Liver (tissue), 9 donors: Measurements from ENCODE around the gene ARL1. TPM values are rescaled to one million over a fixed set of nuclear protein-coding genes. Genes with fewer than 3 reads are reported as not detected.

Experiments
- DNase-seq: peaks from one replicate; pipeline ENCODE4 v3.0.0-alpha.2; 2017; ENCODE audit warnings: low spot score
- H3K27ac ChIP-seq, 2 donors: one replicate each; pipeline ENCODE4 v1.7.0; 2013; ENCODE audit warnings: inconsistent platforms in 2 of 2, low read length in 2 of 2, control low read depth in 1 of 2, low read depth in 1 of 2, mild to moderate bottlenecking in 1 of 2
- H3K27me3 ChIP-seq, 4 donors: one replicate each; pipeline versions ENCODE4 v1.6.1 to v1.7.0; 2013; ENCODE audit warnings: low read length in 3 of 4, inconsistent platforms in 1 of 4, mild to moderate bottlenecking in 1 of 4, moderate library complexity in 1 of 4; ENCODE audit not compliant: control insufficient read depth in 4 of 4, insufficient read depth in 4 of 4
- H3K36me3 ChIP-seq, 4 donors: one replicate each; pipeline versions ENCODE4 v1.6.1 to v1.7.0; 2013; ENCODE audit warnings: low read length in 3 of 4, mild to moderate bottlenecking in 3 of 4, low read depth in 1 of 4, moderate library complexity in 1 of 4; ENCODE audit not compliant: control insufficient read depth in 4 of 4, insufficient read depth in 3 of 4
- H3K4me1 ChIP-seq, 4 donors: one replicate each; pipeline versions ENCODE4 v1.6.1 to v1.7.0; 2013; ENCODE audit warnings: low read length in 3 of 4, mild to moderate bottlenecking in 3 of 4, moderate library complexity in 1 of 4; ENCODE audit not compliant: control insufficient read depth in 4 of 4, insufficient read depth in 4 of 4
- H3K4me3 ChIP-seq, 3 donors: one replicate each; pipeline versions ENCODE4 v1.6.1 to v1.7.0; 2013; ENCODE audit warnings: low read length in 3 of 3, control low read depth in 1 of 3, low read depth in 1 of 3, mild to moderate bottlenecking in 1 of 3
- H3K9ac ChIP-seq, 2 donors: one replicate each; pipeline ENCODE4 v1.7.0; 2013; ENCODE audit warnings: low read length in 2 of 2, mild to moderate bottlenecking in 2 of 2, moderate library complexity in 2 of 2, control low read depth in 1 of 2, low read depth in 1 of 2
- H3K9me3 ChIP-seq, 4 donors: one replicate each; pipeline versions ENCODE4 v1.6.1 to v1.7.0; 2013; ENCODE audit warnings: low read length in 3 of 4; ENCODE audit not compliant: control insufficient read depth in 4 of 4
- EGR1 ChIP-seq, 2 donors: IDR thresholded peaks; 2 replicates each; pipeline ENCODE4 v1.6.1; 2016 to 2018; ENCODE audit warnings: antibody characterized with exemption in 2 of 2, low read depth in 2 of 2
- FOXA1 ChIP-seq: IDR thresholded peaks from 2 replicates; pipeline ENCODE4 v1.6.1; 2016; ENCODE audit warnings: antibody characterized with exemption
- FOXA2 ChIP-seq: IDR thresholded peaks from 2 replicates; pipeline ENCODE4 v1.6.1; 2016; ENCODE audit warnings: antibody characterized with exemption
- GABPA ChIP-seq, 2 donors: IDR thresholded peaks in 1 of 2; conservative IDR thresholded peaks in 1 of 2; 2 replicates each; pipeline ENCODE4 v1.6.1; 2016; ENCODE audit warnings: antibody characterized with exemption in 2 of 2, mild to moderate bottlenecking in 1 of 2, moderate library complexity in 1 of 2
- HNF4A ChIP-seq, 2 donors: conservative IDR thresholded peaks; 2 replicates each; pipeline ENCODE4 v1.6.1; 2016; ENCODE audit warnings: antibody characterized with exemption in 2 of 2, mild to moderate bottlenecking in 2 of 2
- HNF4G ChIP-seq: IDR thresholded peaks from 2 replicates; pipeline ENCODE4 v1.6.1; 2016; ENCODE audit warnings: antibody characterized with exemption
- JUND ChIP-seq, 2 donors: IDR thresholded peaks; 2 replicates each; pipeline ENCODE4 v1.6.1; 2016; ENCODE audit warnings: antibody characterized with exemption in 2 of 2
- MAX ChIP-seq: IDR thresholded peaks from 2 replicates; pipeline ENCODE4 v1.6.1; 2016; ENCODE audit warnings: antibody characterized with exemption
- NR2F2 ChIP-seq: IDR thresholded peaks from 2 replicates; pipeline ENCODE4 v1.6.1; 2016; ENCODE audit warnings: antibody characterized with exemption
- RAD21 ChIP-seq, 2 donors: IDR thresholded peaks; 2 replicates each; pipeline ENCODE4 v1.6.1; 2016; ENCODE audit warnings: antibody characterized with exemption in 2 of 2, mild to moderate bottlenecking in 2 of 2
- REST ChIP-seq: IDR thresholded peaks from 2 replicates; pipeline ENCODE4 v1.6.1; 2016; ENCODE audit warnings: antibody characterized with exemption, mild to moderate bottlenecking
- RXRA ChIP-seq, 2 donors: IDR thresholded peaks; 2 replicates each; pipeline ENCODE4 v1.6.1; 2017 to 2018; ENCODE audit warnings: antibody characterized with exemption in 2 of 2, mild to moderate bottlenecking in 1 of 2
- SP1 ChIP-seq: IDR thresholded peaks from 2 replicates; pipeline ENCODE4 v1.6.1; 2018; ENCODE audit warnings: antibody characterized with exemption, mild to moderate bottlenecking
- TAF1 ChIP-seq: conservative IDR thresholded peaks from 2 replicates; pipeline ENCODE4 v1.6.1; 2016; ENCODE audit warnings: antibody characterized with exemption, mild to moderate bottlenecking
- YY1 ChIP-seq: IDR thresholded peaks from 2 replicates; pipeline ENCODE4 v1.6.1; 2016; ENCODE audit warnings: antibody characterized with exemption, mild to moderate bottlenecking
- WGBS: extraction: QIAGEN DNeasy Blood & Tissue Kit; methylation state at CpG from one replicate; pipeline ENCODE4 v1.1.7; 2013; 5-methylcytosine and 5-hydroxymethylcytosine counted together
- polyA plus RNA-seq, 2 donors: library from polyadenylated mRNA; stranded (reverse) in 1 of 2; unstranded in 1 of 2; fragments of 200-250 nt in 1 of 2; fragments of >200 nt in 1 of 2; fragmentation: Nextera tagmentation in 1 of 2; extraction: Ambion mirVana in 1 of 2; gene quantifications; one replicate each; pipeline versions ENCODE4 v1.2.1 to v1.2.3, GENCODE V29; 2013 to 2015
- total RNA-seq, 2 donors: library from RNA; depleted of rRNA; stranded (reverse); fragments of >200 nt; gene quantifications; one replicate each; pipeline ENCODE4 v1.2.3, GENCODE V29; 2014
- TF ChIP-seq, protein P1 (sequence below): IDR thresholded peaks from 2 replicates; pipeline ENCODE4 v1.6.1; 2016; ENCODE audit warnings: antibody characterized with exemption
- donor health status: healthy.
- donor health status: healthy.
- donor health status: healthy.
- donor health status: healthy.
- donor health status: healthy.

Gene ARL1
- 10 to 100 TPM; 29.2 to 44.8 TPM for total RNA-seq
- 10 to 100 TPM; 33.3 to 40.3 TPM for polyA plus RNA-seq

DNA sequence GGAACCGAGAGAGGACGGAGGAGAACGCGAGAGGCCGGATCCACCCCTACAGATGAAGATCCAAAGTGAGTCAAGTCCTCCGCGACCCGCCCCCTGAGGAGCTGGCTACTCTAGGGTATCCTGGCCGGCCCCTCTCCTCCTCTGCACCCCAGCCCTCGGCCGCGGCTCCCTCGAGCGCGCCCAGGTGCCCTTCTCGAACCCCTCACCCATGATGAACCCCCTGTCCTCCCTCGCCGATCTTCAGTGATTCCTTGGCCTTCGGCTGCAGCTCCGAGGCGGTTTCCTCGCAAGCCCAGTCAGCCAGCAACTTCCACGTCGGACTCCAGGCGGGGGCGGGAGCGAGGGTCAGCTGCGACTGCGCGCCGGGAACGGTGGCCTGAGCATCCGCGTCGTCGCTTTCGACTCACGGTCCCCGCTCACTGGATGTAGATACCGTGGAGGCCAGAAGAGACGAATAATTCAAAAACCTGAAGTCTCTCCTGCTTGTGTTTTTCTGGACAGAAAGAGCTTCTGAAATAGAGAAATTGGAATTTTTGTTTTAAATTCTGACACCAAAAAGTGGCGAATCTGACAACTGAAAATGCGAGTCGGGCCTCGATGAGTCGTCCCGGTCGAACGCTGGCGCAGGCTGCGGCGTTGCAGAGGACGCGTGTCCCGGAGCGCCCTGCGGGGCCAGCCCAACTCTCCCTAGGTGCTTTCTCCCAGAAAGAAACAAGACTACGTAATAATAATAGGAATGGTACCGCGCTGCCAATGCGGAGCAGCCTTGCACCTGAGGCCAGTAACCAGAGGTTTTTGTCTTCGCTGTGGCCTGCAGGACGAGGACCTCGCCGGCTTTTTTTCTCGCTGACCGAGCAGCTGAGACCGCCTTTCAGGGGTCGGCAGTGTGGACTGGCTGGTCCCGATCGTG, at the start of gene ARL1:
Gene ARL1, minus strand, starts transcription at position 337 of the 910 bp plus-strand sequence. Its CDS starts 127 bp downstream, at position 210.
- peak within 1 kb of the TSS; percentile 65 to 97 for H3K9ac ChIP-seq
- H3K27me3 ChIP-seq, result no peaks in the 10 kb centered on the region
- H3K36me3 ChIP-seq, result no peaks in the 10 kb centered on the region
- H3K4me3 ChIP-seq, result peak within 1 kb of the TSS; percentile 74 to 98 (median 96)
- under 1% methylated on average over 71 of the region's 71 CpGs for WGBS
- peaks cover 5 to 16% (median 11%) of the 10 kb centered on the region in 4 donors for H3K4me1 ChIP-seq
- TF ChIP-seq GABPA (IDR thresholded peaks at IDR 0.05 in 1 of 2, conservative IDR thresholded peaks at IDR 0.05 in 1 of 2), result peak in 1 of 2 donors; percentile 56
- TF ChIP-seq YY1, result peak; percentile 83
- TF ChIP-seq NR2F2, result peak; percentile 25
- no peak for TF ChIP-seq FOXA1
- peak; percentile 39 for TF ChIP-seq TAF1
- peak; percentile 67 for TF ChIP-seq MAX
- no peak for TF ChIP-seq JUND (IDR thresholded peaks at IDR 0.05)
- no peak for TF ChIP-seq RAD21 (IDR thresholded peaks at IDR 0.05)
- peak; percentile 95 to 97 for TF ChIP-seq EGR1 (IDR thresholded peaks at IDR 0.05; ENCODE audit: low read depth in 2 of 2)
- peak; percentile 34 to 51 for TF ChIP-seq RXRA (IDR thresholded peaks at IDR 0.05)
- TF ChIP-seq SP1, result peak; percentile 70
- TF ChIP-seq HNF4A (conservative IDR thresholded peaks at IDR 0.05), result peak; percentile 43 to 61
- TF ChIP-seq, protein P1, sequence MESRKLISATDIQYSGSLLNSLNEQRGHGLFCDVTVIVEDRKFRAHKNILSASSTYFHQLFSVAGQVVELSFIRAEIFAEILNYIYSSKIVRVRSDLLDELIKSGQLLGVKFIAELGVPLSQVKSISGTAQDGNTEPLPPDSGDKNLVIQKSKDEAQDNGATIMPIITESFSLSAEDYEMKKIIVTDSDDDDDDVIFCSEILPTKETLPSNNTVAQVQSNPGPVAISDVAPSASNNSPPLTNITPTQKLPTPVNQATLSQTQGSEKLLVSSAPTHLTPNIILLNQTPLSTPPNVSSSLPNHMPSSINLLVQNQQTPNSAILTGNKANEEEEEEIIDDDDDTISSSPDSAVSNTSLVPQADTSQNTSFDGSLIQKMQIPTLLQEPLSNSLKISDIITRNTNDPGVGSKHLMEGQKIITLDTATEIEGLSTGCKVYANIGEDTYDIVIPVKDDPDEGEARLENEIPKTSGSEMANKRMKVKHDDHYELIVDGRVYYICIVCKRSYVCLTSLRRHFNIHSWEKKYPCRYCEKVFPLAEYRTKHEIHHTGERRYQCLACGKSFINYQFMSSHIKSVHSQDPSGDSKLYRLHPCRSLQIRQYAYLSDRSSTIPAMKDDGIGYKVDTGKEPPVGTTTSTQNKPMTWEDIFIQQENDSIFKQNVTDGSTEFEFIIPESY, result peak; percentile 57
- peak within 1 kb of the TSS; percentile 86 to 99 for H3K27ac ChIP-seq
- peak; percentile 84 for DNase-seq
- H3K9me3 ChIP-seq, result no peaks in the 10 kb centered on the region

- no peaks in the 10 kb centered on the region for H3K27me3 ChIP-seq
- WGBS, result 65% methylated on average over 4 of the region's 4 CpGs
- peaks cover 0 to 3% (median 0%) of the 10 kb centered on the region in 4 donors for H3K4me1 ChIP-seq
- H3K4me3 ChIP-seq, result no peak overlapping the region
- no peaks in the 10 kb centered on the region for H3K36me3 ChIP-seq
- H3K27ac ChIP-seq, result no peak overlapping the region
- TF ChIP-seq HNF4A (conservative IDR thresholded peaks at IDR 0.05), result no peak
- TF ChIP-seq, protein P1, result no peak
- TF ChIP-seq SP1, result no peak
- TF ChIP-seq JUND (IDR thresholded peaks at IDR 0.05), result no peak
- TF ChIP-seq REST, result no peak
- TF ChIP-seq FOXA2, result no peak
- no peak for TF ChIP-seq MAX
- TF ChIP-seq RAD21 (IDR thresholded peaks at IDR 0.05), result no peak
- no peak for TF ChIP-seq YY1
- no peak for TF ChIP-seq FOXA1
- no peak for TF ChIP-seq HNF4G
- H3K9ac ChIP-seq, result no peak overlapping the region
- no peak for DNase-seq
- H3K9me3 ChIP-seq, result peaks cover 0 to 4% (median 2%) of the 10 kb centered on the region in 4 donors
These were observed 48.1 kb upstream of the ARL1 start for GRCh38 chr12:101455685-101456084.
